Melanocyte of skin (primary cell): Measurements from ENCODE around the gene LCOR. TPM values are rescaled to one million over a fixed set of nuclear protein-coding genes. Genes with fewer than 3 reads are reported as not detected.

Experiments
- small RNA-seq, 2 donors: library from RNA; depleted of rRNA; stranded (forward); fragments of <200 nt; gene quantifications; one replicate each; pipeline ENCODE3, GENCODE V24; 2012
- total RNA-seq, 2 donors: library from RNA; depleted of rRNA; stranded (reverse); fragments of >200 nt; gene quantifications; 2 replicates each; pipeline ENCODE4 v1.2.3, GENCODE V29; 2012

LCOR gene
- total RNA-seq, result 10 to 100 TPM; 16.2 to 17.0 TPM

DNA sequence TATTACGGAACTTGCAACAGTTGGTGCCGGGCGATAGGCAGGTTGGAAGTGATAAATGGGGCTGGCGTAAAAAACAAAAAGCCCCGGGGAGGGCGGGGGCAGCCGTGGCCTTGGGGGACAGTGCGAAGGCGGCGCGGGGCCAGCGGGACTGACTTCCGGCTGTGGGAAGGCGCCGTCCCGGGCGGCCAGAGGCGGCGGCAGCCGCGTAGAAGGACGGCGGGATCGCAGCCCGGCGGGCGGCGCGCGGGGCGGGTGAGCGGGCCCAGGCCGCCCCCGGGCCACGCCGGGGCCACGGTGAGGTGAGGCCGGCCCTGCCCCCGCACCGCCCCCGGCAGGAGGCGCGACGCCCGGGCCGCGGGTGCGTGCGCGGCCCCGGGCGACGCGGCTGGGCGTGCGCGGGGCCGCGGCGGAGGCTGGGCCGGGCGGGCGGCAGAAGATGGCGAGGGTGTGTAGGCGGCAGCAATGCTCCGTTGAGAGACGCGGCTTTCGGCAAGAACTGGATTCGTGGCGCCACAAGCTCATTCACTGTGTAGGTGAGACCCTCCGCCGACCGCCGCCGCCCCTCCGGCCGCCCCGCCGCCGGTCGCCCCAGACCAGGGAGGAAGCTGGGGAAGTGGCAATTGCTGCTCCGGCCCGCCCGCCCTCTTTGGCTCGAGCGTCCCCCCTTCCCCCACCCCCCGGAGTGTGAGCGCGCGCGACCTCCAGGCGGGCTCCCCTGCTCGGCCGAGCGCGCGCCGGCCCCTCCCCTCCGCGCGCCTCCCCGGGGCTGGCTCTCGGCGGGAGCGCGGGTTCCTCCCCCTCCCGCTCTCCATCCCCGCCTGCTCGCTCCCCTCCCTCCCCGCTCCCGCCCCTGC lies at the start of gene LCOR:
TSS of gene LCOR (plus strand) at position 432 of the 854 bp plus-strand sequence. CDS start 116,760 bp downstream, outside the sequence.

Small RNA genes within 50 kb of the gene (small RNA-seq; reads per million reads assigned to genes)
- gene HMGN2P35 (0 reads per million in 2 donors), gene MIR607 (0 to 0.35 reads per million in 2 donors)

Other genes with a start within 250 kb of the LCOR start
- 10 to 100 TPM; 52.7 to 78.9 TPM for gene TM9SF3, start 245.3 kb upstream of the LCOR start, total RNA-seq
- gene PIK3AP1, start 111.8 kb upstream of the LCOR start, total RNA-seq, result 1 to 10 TPM in 1 of 2 donors, under 1 TPM in 1; under 0.01 to 4.7 TPM